Endometrium (tissue), 2 donors: ENCODE measurements around the gene PGLYRP4.
"Not testable (repeated sequence)": the region's sequence is repeated elsewhere in the genome, so short reads cannot be mapped to it uniquely, and the experiment has no call there.

Experiments used
- FAIRE-seq: peaks from 2 replicates; lab custom pipeline; 2012; peaks lifted over from hg19 to GRCh38; lab: Jason Lieb, UNC
- donor health status: control.
- donor health status: control.

The PGLYRP4 gene

GRCh38 chr1:153336650-153337049, 12.0 kb downstream of the PGLYRP4 start:
- FAIRE-seq, result no peak

- FAIRE-seq, result no peak
These were observed 14.7 kb downstream of the PGLYRP4 start for GRCh38 chr1:153333902-153334301.

GRCh38 chr1:153324912-153325311, 23.7 kb downstream of the PGLYRP4 start:
- FAIRE-seq, result no peak

- no peak for FAIRE-seq
These were observed 26.1 kb downstream of the PGLYRP4 start for GRCh38 chr1:153322568-153322967.

GRCh38 chr1:153318145-153318544, 30.5 kb downstream of the PGLYRP4 start:
- FAIRE-seq, result not testable (repeated sequence)

GRCh38 chr1:153316013-153316412, 32.6 kb downstream of the PGLYRP4 start:
- not testable (repeated sequence) for FAIRE-seq

- FAIRE-seq, result not testable (repeated sequence)
These were observed 34.3 kb downstream of the PGLYRP4 start for GRCh38 chr1:153314388-153314787.

GRCh38 chr1:153313288-153313687, 35.4 kb downstream of the PGLYRP4 start:
- FAIRE-seq, result no peak

- no peak for FAIRE-seq
These were observed 36.0 kb downstream of the PGLYRP4 start, which contains the start of gene PGLYRP3 for GRCh38 chr1:153312570-153313186. TSS of gene PGLYRP3 (minus strand) at chr1:153312952. CDS start at chr1:153310665, 2,287 bp downstream.

GRCh38 chr1:153310526-153310925, 38.1 kb downstream of the PGLYRP4 start:
- no peak for FAIRE-seq

- FAIRE-seq, result no peak
These were observed 39.2 kb downstream of the PGLYRP4 start for GRCh38 chr1:153309441-153309840.

GRCh38 chr1:153308540-153308939, 40.1 kb downstream of the PGLYRP4 start:
- no peak for FAIRE-seq

- no peak for FAIRE-seq
These were observed 41.4 kb downstream of the PGLYRP4 start for GRCh38 chr1:153307221-153307600.

- no peak for FAIRE-seq
These were observed 42.1 kb downstream of the PGLYRP4 start for GRCh38 chr1:153306303-153307220.

- FAIRE-seq, result no peak
These were observed 43.0 kb downstream of the PGLYRP4 start for GRCh38 chr1:153305682-153306081.

- FAIRE-seq, result no peak
These were observed 46.3 kb downstream of the PGLYRP4 start for GRCh38 chr1:153302308-153302707.

GRCh38 chr1:153293851-153294250, 54.8 kb downstream of the PGLYRP4 start:
- FAIRE-seq, result no peak

- no peak for FAIRE-seq
These were observed 55.2 kb downstream of the PGLYRP4 start for GRCh38 chr1:153293480-153293775.

- no peak for FAIRE-seq
These were observed 55.7 kb downstream of the PGLYRP4 start for GRCh38 chr1:153292740-153293479.

- FAIRE-seq, result no peak
These were observed 56.5 kb downstream of the PGLYRP4 start for GRCh38 chr1:153292185-153292584.

GRCh38 chr1:153291514-153291913, 57.1 kb downstream of the PGLYRP4 start:
- FAIRE-seq, result no peak

GRCh38 chr1:153288634-153289275, 59.9 kb downstream of the PGLYRP4 start:
- no peak for FAIRE-seq
